Tibial artery (tissue), 4 donors: ENCODE data around the gene ZSCAN5A.

Source experiments
- DNase-seq, 2 donors: peaks; one replicate each; pipeline ENCODE4 v3.0.0-alpha.2; 2019
- H3K27ac ChIP-seq, 2 donors: fragments of 200-600 bp; sonication (generic) in 1 of 2; 1 replicate in 1 of 2; 2 replicates in 1 of 2; pipeline ENCODE4 v1.5.1; 2018 to 2019; ENCODE audit warnings: mild to moderate bottlenecking in 1 of 2
- H3K27me3 ChIP-seq, 2 donors: fragments of 200-600 bp; sonication (generic) in 1 of 2; one replicate each; pipeline versions ENCODE4 v1.5.1 to v1.6.0; 2016 to 2019
- H3K36me3 ChIP-seq, 3 donors: fragments of 200-600 bp; sonication (generic) in 2 of 3; one replicate each; pipeline ENCODE4 v1.5.1; 2016 to 2019; ENCODE audit warnings: mild to moderate bottlenecking in 2 of 3
- H3K4me1 ChIP-seq, 4 donors: fragments of 200-600 bp; sonication (generic) in 2 of 4; 1 replicate in 3 of 4; 2 replicates in 1 of 4; pipeline ENCODE4 v1.5.1; 2016 to 2019
- H3K4me3 ChIP-seq, 2 donors: fragments of 200-600 bp; sonication (generic) in 1 of 2; 1 replicate in 1 of 2; 2 replicates in 1 of 2; pipeline ENCODE4 v1.5.1; 2018 to 2019; ENCODE audit warnings: mild to moderate bottlenecking in 2 of 2
- H3K9me3 ChIP-seq, 3 donors: fragments of 200-600 bp; sonication (generic) in 1 of 3; one replicate each; pipeline ENCODE4 v1.5.1; 2016 to 2019
- intact Hi-C: fragments of 100-400 bp; cut with DNase I; formaldehyde crosslinking; loops from one replicate; pipeline ENCODE4 v1.15.0; 2023; ENCODE audit warnings: low total_unique reads
- TF ChIP-seq, protein P1 (sequence below), 2 experiments: fragments of 200-600 bp in 1 of 2; fragments of 450-650 bp in 1 of 2; IDR thresholded peaks; one replicate each; pipeline ENCODE4 v1.5.1; 2017 to 2019; ENCODE audit warnings: antibody characterized with exemption in 2 of 2, mild to moderate bottlenecking in 1 of 2, moderate library complexity in 1 of 2

Gene ZSCAN5A

DNA sequence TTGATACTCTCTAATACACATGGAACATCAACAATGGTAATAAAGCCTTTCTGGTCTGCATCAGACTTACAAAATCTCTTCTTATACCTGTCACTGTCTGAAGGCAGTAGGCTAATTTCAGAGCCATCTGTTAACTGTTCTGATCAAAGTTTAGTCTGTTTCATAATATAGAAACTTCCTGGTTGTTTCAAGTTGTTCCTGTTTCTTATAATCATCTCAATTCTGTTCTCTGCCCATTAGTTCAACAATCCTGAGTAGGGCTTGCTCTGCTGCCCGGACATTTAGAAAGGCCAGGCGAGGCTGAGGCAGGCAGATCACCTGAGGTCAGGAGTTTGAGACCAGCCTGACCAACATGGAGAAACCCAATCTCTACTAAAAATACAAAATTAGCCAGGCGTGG is 5.4 kb upstream of the ZSCAN5A start:
- Histone ChIP-seq H3K9me3 (peaks cover 0 to 4% (median 0%) of the 10 kb centered on the region in 3 donors), H3K27me3 (no peaks in the 10 kb centered on the region), H3K4me1 (peaks cover 0 to 9% (median 3%) of the 10 kb centered on the region in 4 donors), H3K36me3 (peaks cover 0 to 4% (median 0%) of the 10 kb centered on the region in 3 donors), H3K4me3 (no peak overlapping the region), H3K27ac (no peak overlapping the region)
- no peak for DNase-seq
- intact Hi-C loops = loop anchor here (5.0 to 10.0 kb wide), 2 partner anchors 215 to 1117 kb away; partner anchors contain the start of gene ZNF749
- TF ChIP-seq, protein P1, sequence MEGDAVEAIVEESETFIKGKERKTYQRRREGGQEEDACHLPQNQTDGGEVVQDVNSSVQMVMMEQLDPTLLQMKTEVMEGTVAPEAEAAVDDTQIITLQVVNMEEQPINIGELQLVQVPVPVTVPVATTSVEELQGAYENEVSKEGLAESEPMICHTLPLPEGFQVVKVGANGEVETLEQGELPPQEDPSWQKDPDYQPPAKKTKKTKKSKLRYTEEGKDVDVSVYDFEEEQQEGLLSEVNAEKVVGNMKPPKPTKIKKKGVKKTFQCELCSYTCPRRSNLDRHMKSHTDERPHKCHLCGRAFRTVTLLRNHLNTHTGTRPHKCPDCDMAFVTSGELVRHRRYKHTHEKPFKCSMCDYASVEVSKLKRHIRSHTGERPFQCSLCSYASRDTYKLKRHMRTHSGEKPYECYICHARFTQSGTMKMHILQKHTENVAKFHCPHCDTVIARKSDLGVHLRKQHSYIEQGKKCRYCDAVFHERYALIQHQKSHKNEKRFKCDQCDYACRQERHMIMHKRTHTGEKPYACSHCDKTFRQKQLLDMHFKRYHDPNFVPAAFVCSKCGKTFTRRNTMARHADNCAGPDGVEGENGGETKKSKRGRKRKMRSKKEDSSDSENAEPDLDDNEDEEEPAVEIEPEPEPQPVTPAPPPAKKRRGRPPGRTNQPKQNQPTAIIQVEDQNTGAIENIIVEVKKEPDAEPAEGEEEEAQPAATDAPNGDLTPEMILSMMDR (IDR thresholded peaks at IDR 0.05) = no peak

DNA sequence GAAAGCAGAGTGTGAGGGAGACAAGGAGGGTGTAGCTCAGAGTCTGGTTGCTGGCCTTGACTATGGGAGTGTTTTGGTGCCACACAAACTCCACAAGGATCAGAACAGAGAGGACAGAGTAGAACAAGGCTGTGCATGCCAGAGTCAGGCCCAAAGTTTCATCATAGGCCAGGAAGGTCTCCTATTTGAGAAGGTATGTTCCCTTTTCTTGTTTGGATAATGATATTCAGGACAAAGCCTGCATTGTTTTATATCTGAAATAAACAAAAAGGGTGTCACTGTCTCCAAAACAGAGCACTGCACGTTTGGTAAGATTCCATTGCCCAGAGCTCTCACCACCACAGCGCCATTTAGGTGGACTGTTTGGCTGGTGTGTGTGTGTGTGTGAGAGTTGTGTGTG is 3.1 kb upstream of the ZSCAN5A start:
- Histone ChIP-seq H3K27ac (no peak overlapping the region), H3K4me3 (no peak overlapping the region), H3K4me1 (peaks cover 0 to 15% (median 10%) of the 10 kb centered on the region in 4 donors), H3K9me3 (peaks cover 0 to 4% (median 0%) of the 10 kb centered on the region in 3 donors), H3K36me3 (peaks cover 0 to 2% (median 0%) of the 10 kb centered on the region in 3 donors), H3K27me3 (no peaks in the 10 kb centered on the region)
- no peak for DNase-seq
- intact Hi-C loops = loop anchor here (5.0 to 10.0 kb wide), 2 partner anchors 213 to 1120 kb away; partner anchors contain the start of gene ZNF749
- TF ChIP-seq, protein P1 (IDR thresholded peaks at IDR 0.05) = no peak

DNA sequence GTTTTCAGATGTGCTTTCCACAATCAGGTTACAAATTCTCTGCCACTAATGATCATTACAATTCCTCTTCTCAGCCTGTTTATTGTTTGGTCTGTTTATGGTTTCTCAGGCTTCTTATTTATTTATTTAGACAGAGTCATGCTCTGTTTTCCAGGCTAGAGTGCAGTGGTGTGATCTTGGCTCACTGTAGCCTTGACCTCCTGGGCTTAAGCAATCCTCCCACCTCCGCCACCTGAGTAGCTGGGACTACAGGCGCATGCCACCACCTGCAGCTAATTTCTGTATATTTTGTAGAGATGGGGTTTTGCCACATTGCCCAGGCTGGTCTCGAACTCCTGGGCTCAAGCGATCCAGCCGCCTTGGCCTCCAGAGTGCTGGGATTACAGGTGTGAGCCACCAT is 2.1 kb upstream of the ZSCAN5A start:
- TF ChIP-seq, protein P1 (IDR thresholded peaks at IDR 0.05) = no peak

DNA sequence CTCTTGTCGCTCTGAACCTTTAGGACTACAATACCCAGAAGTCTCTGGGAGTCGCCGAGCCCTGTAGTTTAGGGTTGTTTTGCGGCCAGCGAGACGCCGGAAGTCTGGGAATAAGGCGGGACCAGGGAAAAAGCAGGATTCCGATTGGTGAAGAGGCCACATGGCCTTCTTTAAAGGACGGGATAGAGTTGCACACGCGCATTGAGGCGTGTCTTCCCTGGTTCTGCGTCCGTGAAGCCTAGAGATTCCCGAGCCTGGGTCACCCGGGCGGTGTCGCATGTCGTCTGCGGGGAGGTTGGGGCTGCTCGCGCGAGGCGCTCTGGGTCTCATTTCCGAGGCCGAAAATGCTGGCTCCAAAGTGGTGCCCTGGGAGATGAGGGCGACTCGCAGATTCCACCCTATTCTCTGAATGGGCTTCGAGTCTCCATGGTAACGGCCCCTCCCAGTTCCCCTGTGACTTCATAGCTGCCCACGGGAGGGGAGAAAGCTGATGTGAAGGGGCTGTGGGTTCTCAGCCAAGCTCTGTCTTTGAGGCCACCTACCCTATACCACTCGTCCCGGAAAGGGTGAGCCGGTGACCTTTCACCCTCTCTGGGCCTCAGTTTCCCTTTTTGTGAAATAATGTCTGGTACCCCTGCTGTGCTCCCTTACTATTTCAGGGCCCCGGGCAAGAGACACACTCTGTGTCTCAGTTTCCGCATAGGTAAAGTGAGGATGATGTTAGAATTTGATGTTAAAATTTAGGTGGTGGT is 614 bp upstream of the ZSCAN5A start:
- Histone ChIP-seq H3K27ac (peak overlapping the region; percentile 87 to 91), H3K27me3 (no peaks in the 10 kb centered on the region), H3K4me3 (peak overlapping the region; percentile 58 to 63), H3K36me3 (peaks cover 0 to 7% (median 4%) of the 10 kb centered on the region in 3 donors), H3K4me1 (peaks cover 0 to 15% (median 10%) of the 10 kb centered on the region in 4 donors), H3K9me3 (no peaks in the 10 kb centered on the region)
- intact Hi-C loops = loop anchor here (5.0 to 10.0 kb wide), 2 partner anchors 210 to 1122 kb away; partner anchors contain the start of gene ZNF749
- DNase-seq = peak; percentile 95 to 98
- TF ChIP-seq, protein P1 (IDR thresholded peaks at IDR 0.05) = no peak

More for the DNA sequence above, 2.1 kb upstream of the ZSCAN5A start:
- no peak for DNase-seq
- no peak overlapping the region for H3K4me3 ChIP-seq
- H3K27me3 ChIP-seq = no peaks in the 10 kb centered on the region
- peaks cover 0 to 3% (median 0%) of the 10 kb centered on the region in 3 donors for H3K9me3 ChIP-seq
- intact Hi-C loops = loop anchor here (5.0 to 10.0 kb wide), 2 partner anchors 212 to 1121 kb away; partner anchors contain the start of gene ZNF749
- H3K4me1 ChIP-seq = peaks cover 0 to 15% (median 10%) of the 10 kb centered on the region in 4 donors
- H3K27ac ChIP-seq = no peak overlapping the region
- peaks cover 0 to 7% (median 0%) of the 10 kb centered on the region in 3 donors for H3K36me3 ChIP-seq

DNA sequence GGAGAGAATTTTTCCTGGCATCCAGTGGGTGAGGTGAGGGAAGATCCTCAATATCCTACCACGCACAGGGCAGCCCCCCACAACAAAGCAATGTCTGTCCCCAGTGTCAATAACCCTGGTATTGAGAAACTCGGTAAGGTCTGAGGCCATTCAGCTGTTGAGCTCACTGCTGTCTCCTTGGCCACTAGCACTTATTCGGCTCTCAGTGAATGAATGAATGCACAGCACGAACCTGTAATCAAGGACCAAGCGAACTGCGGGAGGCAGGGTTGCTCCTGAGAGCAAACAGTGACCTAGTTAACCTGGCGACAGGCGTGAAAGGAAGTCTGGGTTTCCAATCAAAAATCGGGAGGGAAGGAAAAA is 640 bp downstream of the ZSCAN5A start:
- intact Hi-C loops = loop anchor here (10.0 kb wide), 1 partner anchor 209 kb away; no protein-coding TSS in a partner anchor
- H3K27ac ChIP-seq = peak overlapping the region; percentile 87 to 91
- H3K4me3 ChIP-seq = peak overlapping the region; percentile 58 to 63
- H3K9me3 ChIP-seq = no peaks in the 10 kb centered on the region
- peaks cover 0 to 15% (median 10%) of the 10 kb centered on the region in 4 donors for H3K4me1 ChIP-seq
- DNase-seq = no peak
- no peaks in the 10 kb centered on the region for H3K27me3 ChIP-seq
- TF ChIP-seq, protein P1 (IDR thresholded peaks at IDR 0.05) = no peak
- H3K36me3 ChIP-seq = peaks cover 0 to 7% (median 7%) of the 10 kb centered on the region in 3 donors
